HuH-7.5 (cell line): ENCODE measurements around the gene ANKS4B.
A peak's percentile ranks its signal among the peaks of the same experiment; 100 is the strongest.

ENCODE experiments used
- DNase-seq: peaks from one replicate; pipeline ENCODE4 v3.0.0; 2011; ENCODE audit warnings: low spot score

ANKS4B gene

GRCh38 chr16:21301168-21301894, 67.8 kb downstream of the ANKS4B start:
- peak; percentile 84 for DNase-seq

DNA sequence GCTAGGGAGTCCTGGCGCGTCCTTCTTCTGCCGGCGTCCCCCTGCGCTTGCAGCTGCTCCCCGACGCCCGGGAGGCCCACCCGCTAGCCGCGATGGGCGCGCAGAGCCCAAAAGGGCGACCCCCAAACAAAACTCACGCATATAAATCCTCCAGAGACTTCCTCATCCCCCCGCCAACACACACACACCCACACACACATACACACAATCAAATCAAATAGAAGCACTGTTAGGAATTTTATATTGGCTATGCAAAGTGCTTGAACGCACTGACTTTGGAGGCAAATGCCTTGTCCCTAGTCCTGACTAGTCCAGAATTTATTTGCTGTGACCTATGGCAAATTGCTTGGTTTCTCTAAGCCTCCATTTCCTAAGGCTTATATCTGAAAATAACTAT, 68.4 kb downstream of the ANKS4B start:
- no peak for DNase-seq

DNA sequence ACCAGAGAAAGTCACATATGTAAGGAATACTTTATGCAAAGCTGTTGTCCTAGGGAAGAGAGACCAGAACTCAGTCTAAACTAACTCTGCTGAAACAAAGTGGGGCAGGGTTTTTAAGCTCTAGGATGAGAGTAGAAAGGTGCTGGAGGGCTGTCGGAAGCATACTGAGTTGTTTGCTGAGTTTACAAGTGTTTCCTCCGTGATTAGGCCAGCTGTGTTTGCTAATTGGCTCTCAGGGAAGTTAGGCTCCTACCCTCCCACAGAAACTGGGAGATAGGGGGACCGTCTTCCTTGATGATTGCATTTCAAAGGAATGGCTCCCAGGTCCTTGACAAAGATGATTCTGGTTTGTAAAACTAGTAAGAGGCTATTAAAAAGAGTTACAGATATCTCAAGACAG, 69.0 kb downstream of the ANKS4B start:
- no peak for DNase-seq

DNA sequence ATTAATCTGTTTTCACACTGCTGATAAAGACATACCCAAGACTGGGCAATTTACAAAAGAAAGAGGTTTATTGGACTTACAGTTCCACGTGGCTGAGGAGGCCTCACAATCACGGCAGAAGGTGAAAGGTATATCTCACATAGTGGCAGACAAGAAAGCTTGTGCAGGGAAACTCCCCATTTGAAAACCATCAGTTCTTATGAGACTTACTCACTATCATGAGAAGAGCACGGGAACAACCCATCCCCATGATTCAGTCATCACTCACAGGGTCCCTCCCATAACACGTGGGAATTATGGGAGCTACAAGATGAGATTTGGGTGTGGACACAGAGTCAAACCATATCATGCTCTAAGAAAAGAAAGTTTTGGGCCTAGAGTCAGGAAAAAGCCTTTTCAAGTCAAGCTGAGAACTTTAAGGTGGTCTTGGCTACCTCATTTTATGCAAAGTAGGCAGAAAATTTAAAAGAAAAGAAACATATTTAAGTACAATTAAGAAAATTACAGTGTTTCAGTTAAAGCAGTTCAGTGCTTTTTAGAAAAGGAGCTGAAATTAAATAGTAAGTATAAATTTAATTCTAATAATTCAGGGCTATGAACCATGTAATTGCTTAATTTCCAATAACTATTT, 69.5 kb downstream of the ANKS4B start:
- no peak for DNase-seq
